OCI-LY7 (cell line): ENCODE measurements around the gene PRRG2. TPM values are rescaled to one million over a fixed set of nuclear protein-coding genes. Genes with fewer than 3 reads are reported as not detected.

Experiments
- BruUV-seq: library from RNA; stranded (reverse); fragments of 400-500 nt; replicated peaks from 2 replicates; lab custom pipeline; 2021; lab: Mats Ljungman, UMichigan
- CTCF ChIA-PET: fragments of 300-600 bp; sonication (Branson Sonifier 250); formaldehyde crosslinking; loops from one replicate; lab custom pipeline; 2022; ENCODE audit warnings: antibody characterized with exemption; ENCODE audit not compliant: unreplicated experiment; lab: Charles Lee
- POLR2A ChIA-PET: fragments of 300-600 bp; sonication (Branson Sonifier 250); formaldehyde crosslinking; loops from one replicate; lab custom pipeline; 2022; ENCODE audit warnings: antibody characterized with exemption; lab: Charles Lee
- DNase-seq: peaks from one replicate; pipeline ENCODE4 v3.0.0-alpha.2; 2015; ENCODE audit warnings: low spot score
- H2AFZ ChIP-seq: fragments of 200-600 bp; sonication (generic), shearing (Covaris generic); 2 replicates; pipeline ENCODE4 v1.6.1; 2014; ENCODE audit warnings: mild to moderate bottlenecking, antibody characterized with exemption, low read length, moderate library complexity
- H3K27ac ChIP-seq: fragments of 200-600 bp; sonication (generic); 2 replicates; pipeline ENCODE4 v1.5.1; 2014; ENCODE audit warnings: mixed run types, low read depth, mild to moderate bottlenecking, moderate library complexity, low read length, inconsistent platforms; ENCODE audit not compliant: poor library complexity, severe bottlenecking
- H3K36me3 ChIP-seq: fragments of 200-600 bp; sonication (generic); 2 replicates; pipeline ENCODE4 v1.6.1; 2014; ENCODE audit warnings: mild to moderate bottlenecking, antibody characterized with exemption, low read length, moderate library complexity, mixed read lengths; ENCODE audit not compliant: insufficient read depth
- H3K4me1 ChIP-seq: fragments of 200-600 bp; sonication (generic); 2 replicates; pipeline ENCODE4 v1.5.1; 2014; ENCODE audit warnings: mild to moderate bottlenecking, low read length; ENCODE audit not compliant: insufficient read depth, poor library complexity, severe bottlenecking
- H3K4me2 ChIP-seq: fragments of 200-600 bp; sonication (generic); 2 replicates; pipeline ENCODE4 v1.6.1; 2014; ENCODE audit warnings: mild to moderate bottlenecking, low read length
- H3K4me3 ChIP-seq: fragments of 200-600 bp; sonication (generic); 2 replicates; pipeline ENCODE4 v1.5.1; 2014; ENCODE audit warnings: mild to moderate bottlenecking, low read depth, low read length; ENCODE audit not compliant: poor library complexity, severe bottlenecking
- H3K79me2 ChIP-seq: fragments of 200-600 bp; sonication (generic); 2 replicates; pipeline ENCODE4 v1.6.1; 2016; ENCODE audit warnings: low read depth, mild to moderate bottlenecking, low read length, moderate library complexity, mixed read lengths; ENCODE audit not compliant: insufficient read depth
- H3K9me2 ChIP-seq: fragments of 200-600 bp; sonication (generic); 2 replicates; pipeline ENCODE4 v1.6.1; 2016; ENCODE audit warnings: mild to moderate bottlenecking, low read length, mixed read lengths; ENCODE audit not compliant: insufficient read depth
- H3K9me3 ChIP-seq: fragments of 200-600 bp; sonication (generic); 2 replicates; pipeline ENCODE4 v1.6.1; 2014; ENCODE audit warnings: mild to moderate bottlenecking, mixed run types, low read length, mixed read lengths
- H4K20me1 ChIP-seq: fragments of 200-600 bp; sonication (generic); 2 replicates; pipeline ENCODE4 v1.6.1; 2014; ENCODE audit warnings: mild to moderate bottlenecking, antibody characterized with exemption, low read length, moderate library complexity, mixed read lengths; ENCODE audit not compliant: insufficient read depth
- CTCF ChIP-seq: fragments of 200-600 bp; sonication (generic); conservative IDR thresholded peaks from 2 replicates; pipeline ENCODE4 v1.5.1; 2014; ENCODE audit warnings: mild to moderate bottlenecking, antibody characterized with exemption, low read length, moderate library complexity, mixed read lengths
- EZH2phosphoT487 ChIP-seq: fragments of 200-600 bp; sonication (generic); IDR thresholded peaks from 2 replicates; pipeline ENCODE4 v1.6.1; 2018; ENCODE audit warnings: low read depth, borderline replicate concordance, mild to moderate bottlenecking, mixed run types, antibody characterized with exemption, low read length, moderate library complexity, mixed read lengths
- intact Hi-C: fragments of 100-400 bp; cut with micrococcal nuclease; formaldehyde crosslinking; loops from one replicate; pipeline ENCODE4 v1.10.0; 2022; ENCODE audit not compliant: unreplicated experiment
- total RNA-seq, 2 experiments: library from RNA; depleted of rRNA in 1 of 2; stranded (reverse); fragments of >200 nt in 1 of 2; shearing (Covaris generic) in 1 of 2; gene quantifications; 2 replicates each; pipeline ENCODE4 v1.2.3, GENCODE V29; 2014 to 2022

PRRG2 gene
- total RNA-seq, 2 experiments from 2014 or later: 2.4 to 2.7 TPM

GRCh38 chr19:49567861-49568441 is 13.2 kb upstream of the PRRG2 start:
- Histone ChIP-seq H3K4me3 (no peak overlapping the region), H4K20me1 (no peaks in the 10 kb centered on the region), H3K9me3 (no peaks in the 10 kb centered on the region), H3K9me2 (no peaks in the 10 kb centered on the region), H3K36me3 (peaks cover 4% of the 10 kb centered on the region; the same call in 1 of the 2 replicates), H3K4me2 (no peak overlapping the region; the same call in 1 of the 2 replicates), H3K79me2 (no peaks in the 10 kb centered on the region), H2AFZ (no peak overlapping the region), H3K4me1 (peaks cover 24% of the 10 kb centered on the region), H3K27ac (no peak overlapping the region)
- TF ChIP-seq CTCF (no peak), EZH2phosphoT487 (no peak)
- ChIA-PET CTCF (no interaction called here), POLR2A (no interaction called here)
- no peak for DNase-seq
- no TSS peak for BruUV-seq
- intact Hi-C loops: no loop called here

- H3K9me2 ChIP-seq: no peaks in the 10 kb centered on the region
- peak overlapping the region; percentile 45 for H3K27ac ChIP-seq
- no peaks in the 10 kb centered on the region for H4K20me1 ChIP-seq
- peaks cover 22% of the 10 kb centered on the region for H3K4me1 ChIP-seq
- DNase-seq: peak; percentile 92
- no peaks in the 10 kb centered on the region for H3K79me2 ChIP-seq
- CTCF ChIA-PET: interaction anchor here (0.5 to 0.8 kb wide), 2 partner anchors 20 to 22 kb away, joined by 3 to 8 read pairs; no protein-coding TSS in a partner anchor
- no peak overlapping the region for H2AFZ ChIP-seq
- H3K9me3 ChIP-seq: no peaks in the 10 kb centered on the region
- peak overlapping the region; percentile 12 for H3K4me3 ChIP-seq
- POLR2A ChIA-PET: interaction anchor here (0.6 to 1.0 kb wide), 3 partner anchors 11 to 594 kb away, joined by 3 read pairs; no protein-coding TSS in a partner anchor
- intact Hi-C loops: loop anchor here (1.0 to 2.0 kb wide), 2 partner anchors 23 to 67 kb away; no protein-coding TSS in a partner anchor
- H3K4me2 ChIP-seq: peak overlapping the region; percentile 66
- no peak for TF ChIP-seq EZH2phosphoT487
- peak; percentile 99 for TF ChIP-seq CTCF
- H3K36me3 ChIP-seq: peaks cover 11% of the 10 kb centered on the region
- no TSS peak for BruUV-seq
Measured at GRCh38 chr19:49570138-49570856, 10.8 kb upstream of the PRRG2 start.
